ENCODE measurements around the gene COL4A2.

Gene COL4A2

DNA sequence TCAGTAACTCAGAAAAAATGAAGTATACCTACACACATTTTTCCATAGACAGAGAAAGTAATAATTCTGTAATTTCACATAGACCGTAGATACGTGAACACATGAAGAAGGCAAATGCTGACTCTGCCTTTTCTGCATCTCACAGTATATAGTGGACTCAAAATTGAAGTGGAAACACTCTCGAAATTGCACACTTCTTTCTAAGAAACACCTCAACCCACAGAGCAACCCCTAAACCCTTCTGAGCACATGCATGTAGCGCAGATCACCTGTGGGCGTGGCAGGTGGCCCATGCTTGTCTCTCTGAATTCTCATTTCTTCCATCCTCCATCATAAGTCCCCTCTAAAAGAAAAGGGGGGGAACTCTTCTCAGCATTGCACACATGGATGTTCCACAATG, 34.9 kb upstream of the COL4A2 start:
- DNase-seq (ENCODE audit: low read depth in 2 of 2): no peak

DNA sequence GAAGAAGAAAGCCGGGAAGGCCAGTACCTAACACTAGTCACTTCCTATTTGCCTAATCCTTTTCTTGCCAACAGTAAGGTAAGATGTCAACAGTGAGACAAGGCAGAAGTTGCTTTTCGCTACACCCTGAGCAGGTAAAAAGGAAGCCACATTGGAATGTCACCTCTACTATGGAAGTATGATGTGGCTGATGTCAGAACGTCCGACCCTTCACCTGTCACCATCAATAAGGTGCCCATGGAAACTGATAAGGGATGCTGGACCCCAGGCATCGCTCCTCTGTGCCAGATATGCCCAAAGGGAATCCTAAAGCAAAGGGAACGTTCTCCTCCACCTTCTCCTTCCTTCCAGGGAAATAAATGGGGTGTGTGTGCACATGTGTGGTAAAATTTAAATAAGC, 34.4 kb upstream of the COL4A2 start:
- DNase-seq (ENCODE audit: low read depth in 2 of 2): no peak

DNA sequence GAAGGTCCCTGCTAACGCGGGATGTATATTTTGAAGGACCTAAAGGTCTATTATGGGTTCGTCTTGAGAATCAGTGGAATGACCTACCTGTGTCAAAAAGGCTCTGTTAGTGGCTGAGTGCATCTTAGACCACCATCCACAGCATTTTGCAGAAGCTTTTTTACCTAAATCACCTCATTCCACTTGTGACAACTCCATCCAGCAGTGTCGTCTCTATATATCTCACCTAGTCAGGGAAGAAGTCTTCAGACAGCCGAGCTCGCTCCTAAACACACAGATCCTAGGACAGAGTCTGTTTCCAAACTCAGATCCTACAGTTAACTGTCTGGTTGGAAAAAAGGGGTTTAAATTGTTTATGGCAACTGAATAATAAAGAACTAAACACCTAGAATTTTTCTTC, 33.8 kb upstream of the COL4A2 start:
- no peak for DNase-seq (ENCODE audit: low read depth in 2 of 2)

DNA sequence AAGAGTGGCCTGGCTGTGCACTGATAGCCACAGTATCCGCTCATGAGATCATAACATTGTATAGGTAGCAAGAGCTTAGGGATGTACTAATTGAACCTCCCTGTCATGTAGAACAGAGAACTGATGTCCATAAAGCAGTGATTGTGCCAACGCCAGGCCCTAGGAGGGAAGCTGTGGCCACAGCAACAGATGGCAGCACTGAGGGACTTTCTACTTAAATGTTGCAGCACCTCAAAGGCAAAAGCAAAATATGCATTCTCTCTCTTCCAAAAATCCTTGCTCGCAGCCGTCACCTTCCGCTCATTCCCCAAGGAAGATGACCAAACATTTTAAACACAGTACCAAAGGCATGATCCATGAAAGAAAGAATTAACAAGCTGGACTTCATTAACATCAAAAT, 32.4 kb upstream of the COL4A2 start:
- no peak for DNase-seq (ENCODE audit: low read depth in 2 of 2)

DNA sequence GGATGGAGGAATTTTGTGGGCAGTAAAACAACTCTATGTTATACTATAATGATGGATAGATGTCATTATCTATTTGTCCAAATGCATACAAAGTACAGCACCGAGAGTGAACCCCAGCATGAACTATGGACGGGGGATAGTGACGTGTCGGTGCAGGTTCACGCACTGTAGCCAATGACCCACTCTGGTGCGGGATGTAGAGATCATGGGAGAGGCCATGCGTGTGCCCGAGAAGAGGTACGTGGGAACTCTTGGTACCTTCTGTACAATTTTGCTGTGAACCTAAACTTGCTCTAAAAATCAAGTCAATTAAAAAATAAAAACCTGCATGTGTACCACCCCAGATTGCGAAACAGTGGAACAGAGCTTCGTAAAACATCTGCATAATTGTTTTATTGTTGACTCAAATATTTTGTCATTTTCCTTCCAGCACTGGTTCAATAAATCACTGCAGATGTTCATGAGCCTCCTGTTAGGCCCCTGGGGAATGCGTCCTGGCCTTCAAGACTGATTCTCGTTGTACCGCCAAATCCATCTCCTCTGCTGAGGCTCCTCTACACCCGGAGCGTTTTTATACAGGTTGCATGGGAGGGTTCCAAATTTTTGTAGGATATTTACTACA, 31.0 kb upstream of the COL4A2 start:
- DNase-seq (ENCODE audit: low read depth in 2 of 2): no peak

DNA sequence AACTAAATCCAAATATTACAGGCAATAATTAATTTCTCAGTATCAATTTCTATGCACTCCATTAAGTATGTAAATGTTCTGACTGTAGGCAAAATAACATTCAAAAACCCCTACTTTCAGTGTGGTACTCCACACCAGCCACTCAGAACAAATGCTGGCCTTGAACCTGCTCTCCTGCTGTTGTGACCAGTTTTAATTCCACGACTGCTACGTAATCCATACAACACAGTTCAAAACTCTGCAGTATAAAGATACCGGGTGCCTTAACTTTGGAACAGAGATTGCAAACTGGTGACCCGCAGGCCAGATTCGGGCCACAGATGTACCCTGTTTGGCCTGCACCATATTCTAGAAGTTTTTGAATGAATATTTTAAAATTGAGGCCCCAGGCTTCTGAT, 30.5 kb upstream of the COL4A2 start:
- no peak for DNase-seq (ENCODE audit: low read depth in 2 of 2)

DNA sequence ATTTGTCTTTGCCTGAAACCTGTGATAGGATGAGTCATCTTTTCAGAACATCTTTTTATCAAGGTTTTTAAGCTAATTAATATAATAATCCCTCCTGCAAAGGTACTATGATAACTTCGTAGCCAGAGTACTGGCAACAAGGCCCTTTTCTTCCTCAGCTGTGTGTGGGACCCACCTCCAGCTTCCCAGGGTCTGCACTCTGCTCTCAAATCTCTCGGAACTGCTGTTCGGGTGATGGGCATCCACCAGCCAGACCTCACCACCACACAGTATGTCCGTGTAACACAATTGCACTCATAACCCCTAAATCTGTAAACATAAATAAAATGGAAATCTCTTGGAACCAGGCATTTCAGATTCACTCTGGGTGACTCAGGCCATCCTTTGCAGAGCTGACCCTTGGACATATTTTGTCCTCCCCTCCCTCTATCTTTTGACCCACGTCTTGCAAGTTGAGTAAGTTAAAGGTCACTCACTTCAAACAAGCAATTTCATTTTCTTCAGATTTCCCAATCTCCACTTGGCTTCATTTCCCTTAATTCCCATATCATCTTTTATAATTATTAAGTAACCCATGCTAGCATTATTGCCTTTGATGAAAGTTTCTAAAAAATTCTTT, 29.6 kb upstream of the COL4A2 start:
- DNase-seq (ENCODE audit: low read depth in 2 of 2): no peak

DNA sequence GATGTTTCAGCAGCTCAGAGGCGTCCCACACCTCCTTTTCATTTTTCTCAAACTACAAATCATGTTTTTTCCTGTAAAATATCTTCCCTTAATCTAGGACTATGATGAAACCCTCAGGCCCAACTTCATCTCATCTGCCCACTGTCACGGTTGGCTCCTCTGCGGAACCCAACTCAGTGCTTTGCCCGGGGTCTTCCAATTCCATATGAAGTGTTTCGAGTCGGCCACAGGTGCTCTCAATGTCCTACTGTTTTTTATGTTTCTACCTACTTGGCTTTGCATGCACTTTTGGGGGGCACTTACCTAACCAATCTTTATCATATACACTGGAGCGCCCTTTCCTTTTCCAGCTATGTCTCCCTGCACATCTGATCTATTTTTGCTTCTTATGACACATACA, 28.2 kb upstream of the COL4A2 start:
- DNase-seq (ENCODE audit: low read depth in 2 of 2): no peak

DNA sequence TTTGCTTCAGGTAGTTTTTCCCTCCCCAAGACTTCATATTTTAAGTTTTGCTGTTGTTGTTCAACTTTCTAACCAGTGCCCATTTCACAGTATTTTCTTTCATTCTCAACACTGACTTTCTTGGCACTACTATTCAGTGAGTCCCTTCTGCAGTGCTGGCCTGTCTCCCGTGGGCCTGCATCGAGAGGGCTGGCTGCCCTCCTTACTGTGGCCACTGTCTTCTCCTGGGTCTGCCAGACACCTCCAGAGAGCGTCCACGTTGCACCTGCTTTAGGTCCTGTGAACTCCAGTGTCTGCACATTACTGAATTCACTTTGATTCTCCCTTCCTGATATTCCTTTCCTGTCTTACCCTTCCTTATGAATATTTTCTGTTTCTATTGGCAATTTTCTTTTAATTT, 27.4 kb upstream of the COL4A2 start:
- no peak for DNase-seq (ENCODE audit: low read depth in 2 of 2)

DNA sequence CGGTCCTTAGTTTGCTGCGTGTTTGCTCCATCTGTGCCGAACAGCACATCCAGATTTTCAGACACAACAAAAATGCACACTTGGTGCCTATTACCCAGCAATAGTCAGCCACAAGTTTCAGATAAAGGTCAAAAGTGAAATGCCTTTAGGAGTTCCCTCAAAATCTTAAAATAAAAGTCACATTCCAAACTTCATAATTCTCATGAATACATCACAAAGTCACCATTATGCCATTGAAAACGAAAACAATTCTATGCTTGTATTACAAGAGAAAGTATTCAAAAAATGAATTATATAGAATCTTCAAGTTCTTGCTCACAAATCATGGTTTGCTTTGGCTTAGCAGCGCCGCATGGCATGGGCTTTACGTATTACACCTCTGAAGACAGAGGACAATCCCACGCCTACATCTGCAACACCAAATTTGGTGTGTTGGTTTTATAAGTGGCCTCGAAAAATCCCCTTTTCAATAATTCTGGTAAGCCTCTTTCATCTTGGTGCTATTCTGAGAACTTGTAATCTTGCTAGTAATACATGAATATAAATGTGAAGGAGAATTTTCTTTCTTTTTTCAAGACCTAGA, 26.8 kb upstream of the COL4A2 start:
- no peak for DNase-seq (ENCODE audit: low read depth in 2 of 2)

DNA sequence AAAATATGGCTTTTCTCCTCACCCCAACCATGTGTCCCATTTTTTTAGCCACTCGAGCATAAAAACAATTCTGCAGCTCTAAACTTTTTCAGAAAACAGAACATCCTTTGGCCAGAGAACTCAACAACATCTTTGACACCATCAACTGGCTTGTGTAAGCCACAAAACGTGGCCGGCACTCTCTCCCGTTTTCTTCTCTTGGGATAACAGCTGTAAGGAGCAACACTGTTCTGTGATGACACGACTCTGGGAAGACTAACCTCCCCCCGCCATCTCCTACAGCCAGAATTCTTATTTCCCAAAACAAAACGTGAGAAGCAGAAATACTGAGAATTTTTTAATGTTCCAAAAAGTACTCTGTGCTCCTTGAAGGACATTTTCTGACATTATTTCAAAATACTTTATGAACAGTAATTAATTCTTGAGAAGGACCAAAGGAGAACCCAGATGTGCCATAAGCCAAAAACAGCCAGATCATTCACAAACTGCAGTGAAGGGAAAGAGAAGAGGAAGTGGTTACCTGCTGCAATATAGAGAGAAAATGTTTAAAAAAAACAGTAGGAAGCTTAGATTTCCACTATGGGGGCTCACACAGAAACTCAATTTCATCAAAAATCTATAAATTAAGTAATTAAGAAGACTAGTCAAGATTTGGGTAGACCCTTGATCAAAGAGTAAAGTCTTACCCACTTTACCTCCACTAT, 25.9 kb upstream of the COL4A2 start:
- DNase-seq (ENCODE audit: low read depth in 2 of 2): no peak

DNA sequence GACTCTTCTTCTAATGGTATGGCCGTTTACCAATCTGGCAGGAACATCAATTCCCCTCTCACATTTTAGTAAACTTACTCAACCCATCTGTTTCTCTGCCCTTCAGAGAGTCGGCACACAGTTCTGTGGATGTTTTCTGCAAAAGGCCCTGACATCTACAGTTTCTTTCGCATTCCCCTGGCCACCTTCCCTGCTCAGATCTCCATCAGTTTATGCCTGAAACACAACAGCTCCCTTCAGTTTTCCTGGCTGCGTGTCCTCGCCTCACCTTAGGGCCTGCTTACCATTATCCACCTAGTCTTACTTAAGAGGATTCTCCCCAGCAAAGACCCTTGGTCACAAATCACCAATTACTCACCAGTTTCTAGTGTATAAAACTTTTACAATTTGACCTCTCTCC, 25.3 kb upstream of the COL4A2 start:
- no peak for DNase-seq (ENCODE audit: low read depth in 2 of 2)

DNA sequence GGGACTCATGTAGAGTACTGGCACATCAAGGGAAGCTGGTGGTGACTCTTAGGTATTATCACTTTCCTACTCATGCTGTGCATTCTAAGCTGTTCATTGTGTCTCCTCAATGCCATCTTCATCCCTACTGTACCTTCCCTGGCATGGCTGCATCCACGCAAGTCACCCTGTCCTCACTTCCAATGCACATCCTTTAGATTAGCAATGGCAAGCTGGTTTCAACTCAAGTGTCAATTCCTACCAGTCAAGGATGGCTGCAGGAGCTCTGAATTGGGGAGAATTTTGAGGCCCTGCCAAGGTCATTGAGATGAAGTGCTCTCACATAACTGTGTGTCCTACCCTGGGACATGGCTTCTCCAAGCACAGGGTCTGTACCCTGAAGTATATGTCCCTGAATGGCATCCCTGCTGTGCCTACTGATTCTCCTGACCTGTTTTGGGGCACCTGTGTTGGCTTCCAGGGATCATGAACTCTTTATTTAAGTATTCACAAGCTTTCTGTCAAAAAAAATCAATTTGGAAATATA, 24.7 kb upstream of the COL4A2 start:
- no peak for DNase-seq (ENCODE audit: low read depth in 2 of 2)

DNA sequence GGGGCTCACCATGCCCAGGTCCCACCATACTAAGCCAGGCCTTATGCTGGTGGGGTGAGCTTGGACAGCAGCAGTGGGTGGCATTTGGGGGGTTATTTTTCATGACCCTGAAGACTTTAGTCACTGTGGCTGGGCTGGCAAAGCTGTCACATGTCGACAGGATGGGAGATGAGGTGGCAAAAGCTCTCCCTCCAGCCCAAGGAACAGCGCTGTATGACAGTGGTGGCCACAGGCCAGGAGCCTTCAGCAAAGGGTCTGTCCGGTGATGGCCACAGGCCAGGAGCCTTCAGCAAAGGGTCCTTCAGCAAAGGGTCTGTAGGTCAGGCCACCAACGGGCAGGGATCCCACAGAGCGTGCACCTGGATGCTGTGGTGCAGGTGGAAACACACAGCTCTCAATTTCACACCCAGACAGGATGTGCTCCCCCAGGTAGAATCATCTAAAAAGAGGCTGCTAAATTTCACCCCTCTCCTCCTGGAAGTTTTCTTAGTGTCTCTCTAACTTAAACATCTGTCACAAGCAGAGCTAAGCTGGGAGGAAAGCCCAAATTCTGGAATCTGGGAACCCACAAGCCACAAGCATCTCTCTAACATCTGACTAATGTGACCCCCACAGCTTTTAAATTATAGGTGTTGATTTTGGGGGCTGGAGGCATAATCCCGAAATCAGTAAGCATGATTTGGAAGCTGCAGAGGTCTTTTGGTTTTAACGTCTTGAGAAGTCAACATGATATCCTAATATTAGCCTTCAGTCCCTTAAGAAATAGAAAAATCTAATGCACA, 23.2 kb upstream of the COL4A2 start:
- no peak for DNase-seq (ENCODE audit: low read depth in 2 of 2)

DNA sequence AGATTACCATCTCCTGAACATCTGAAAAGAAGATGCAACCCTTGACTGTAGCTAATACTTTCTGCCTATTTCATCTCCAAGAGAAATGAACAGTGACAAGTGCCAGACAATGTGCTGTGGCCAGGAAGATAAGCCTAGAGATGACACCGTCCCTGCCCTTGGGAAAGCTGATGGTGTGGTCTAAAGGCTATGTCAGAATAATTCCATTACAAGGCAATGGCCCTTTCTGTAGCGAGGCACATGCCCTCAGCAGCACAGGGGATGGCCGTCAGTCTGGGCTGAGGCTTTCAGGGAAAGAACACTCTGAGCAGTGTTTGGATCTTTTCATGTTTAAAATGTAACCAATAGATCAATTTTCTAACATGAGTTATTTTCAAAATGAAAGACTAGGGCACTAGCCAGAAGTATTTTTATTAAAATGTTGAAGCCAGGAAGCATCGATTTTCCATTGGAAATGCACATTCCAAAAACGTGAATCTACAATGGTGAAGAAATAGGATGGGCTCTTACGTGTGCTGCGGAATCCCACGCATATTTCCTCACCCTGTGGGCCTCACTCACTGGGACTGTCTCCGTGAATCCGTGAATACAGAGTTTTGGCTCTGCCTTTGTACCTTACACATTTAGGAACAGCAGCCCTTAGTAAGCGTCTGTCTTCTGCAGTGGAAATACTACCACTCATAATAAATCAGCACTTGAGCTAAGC, 22.2 kb upstream of the COL4A2 start:
- no peak for DNase-seq (ENCODE audit: low read depth in 2 of 2)

DNA sequence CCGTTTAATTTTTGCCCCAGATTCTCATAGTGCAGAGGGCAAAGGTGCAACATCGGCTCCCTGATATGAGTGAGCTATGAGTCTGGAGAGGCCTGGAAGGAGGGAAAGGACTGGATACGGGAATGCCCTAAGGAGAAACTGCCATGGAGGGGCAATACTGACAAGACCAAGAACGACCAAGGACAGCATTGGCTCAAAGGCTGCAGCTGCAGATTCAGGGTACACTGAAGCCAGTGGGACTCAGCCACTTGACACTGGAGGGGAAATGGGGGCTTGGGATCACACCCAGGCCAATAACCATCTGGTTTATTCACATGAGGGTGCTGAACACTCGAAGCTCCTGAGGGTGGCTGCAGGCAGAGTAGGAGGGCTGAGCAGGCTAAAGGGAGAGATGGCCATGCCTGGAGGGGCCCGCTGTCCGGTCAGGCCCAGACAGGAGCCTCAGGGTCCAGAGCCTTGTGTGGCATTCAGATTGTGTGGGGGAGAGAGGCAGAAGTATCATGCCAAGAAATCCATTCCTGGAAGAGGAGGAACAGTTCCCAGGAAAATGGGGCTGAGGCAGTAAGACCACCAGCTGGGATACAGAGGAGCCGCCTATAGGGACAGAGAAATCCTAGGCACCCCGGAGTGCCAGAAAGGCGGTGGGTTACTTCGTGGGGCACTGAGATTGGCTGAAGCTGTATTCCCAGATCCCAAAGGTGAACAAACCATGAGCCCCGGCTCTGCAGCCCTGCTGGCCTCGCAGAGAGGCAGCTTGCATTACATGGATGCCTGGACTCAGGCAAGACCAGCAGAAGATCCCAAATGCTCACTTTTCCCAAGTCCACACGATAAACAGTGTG, 20.9 kb upstream of the COL4A2 start:
- no peak for DNase-seq (ENCODE audit: low read depth in 2 of 2)

DNA sequence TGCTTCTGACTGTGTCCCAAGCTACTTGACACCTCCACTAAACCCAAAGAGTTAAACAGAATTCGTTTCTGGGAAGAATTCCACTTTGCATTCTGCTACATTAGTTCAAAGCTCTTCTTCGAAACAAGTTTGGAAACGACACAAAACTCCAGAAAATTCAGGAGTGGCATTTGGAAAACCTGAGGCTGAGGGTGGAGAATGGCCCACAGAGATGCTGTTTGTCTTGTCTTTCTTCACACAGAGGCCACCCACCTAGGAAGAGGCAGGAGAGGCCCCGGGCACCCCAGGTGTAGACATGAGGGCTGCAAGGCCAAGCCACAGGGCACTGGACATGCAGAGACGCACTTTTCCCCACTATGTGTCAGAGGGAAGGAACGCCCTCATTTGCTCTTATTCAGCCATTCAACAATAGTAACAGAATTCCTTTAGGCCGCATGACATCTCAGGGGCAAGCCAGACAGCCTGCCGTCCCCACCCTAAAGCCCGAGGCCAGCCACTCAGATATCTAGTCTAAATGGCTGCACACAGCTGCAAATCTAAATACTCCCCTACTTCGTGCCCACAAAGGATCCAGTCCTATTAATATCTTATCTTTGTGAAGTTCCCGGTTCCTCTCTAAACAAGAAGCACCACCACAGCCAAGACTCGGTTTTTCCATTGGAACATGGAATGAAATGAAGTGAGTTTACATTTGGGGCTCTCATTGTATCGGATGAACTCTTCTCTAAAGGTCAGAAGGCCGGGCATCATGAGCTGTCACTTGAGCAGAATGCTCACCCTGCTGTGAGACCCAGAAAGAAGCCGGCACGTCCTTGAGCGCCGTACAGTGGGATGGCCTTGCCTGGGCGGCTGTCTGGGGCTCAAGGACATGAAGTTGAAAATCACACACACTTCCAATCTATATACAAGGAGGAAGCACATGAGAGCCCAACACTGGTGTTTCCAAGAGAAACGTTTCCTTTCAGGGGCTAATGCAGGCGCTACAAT, 20.0 kb upstream of the COL4A2 start:
- no peak for DNase-seq (ENCODE audit: low read depth in 2 of 2)

DNA sequence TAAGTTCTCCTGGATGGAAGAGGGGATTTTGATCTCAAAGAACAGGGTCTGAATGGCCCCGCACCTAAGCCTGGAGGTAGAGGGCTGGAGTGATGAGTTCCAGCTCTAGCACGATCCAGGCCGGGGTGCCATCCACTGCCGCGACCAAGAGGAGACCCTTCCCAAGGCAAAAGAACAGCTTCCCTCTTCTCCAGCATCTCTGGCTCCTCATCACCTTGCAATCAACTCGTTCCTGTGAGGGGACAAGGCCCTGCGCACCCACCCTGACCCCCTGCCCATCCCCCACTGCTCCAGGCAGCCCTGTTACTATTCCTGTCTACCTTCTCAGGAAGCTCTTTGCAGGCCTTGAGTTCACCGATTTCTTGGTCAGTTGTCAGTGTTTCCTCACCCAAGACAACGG, 17.9 kb upstream of the COL4A2 start:
- no peak for DNase-seq (ENCODE audit: low read depth in 2 of 2)

DNA sequence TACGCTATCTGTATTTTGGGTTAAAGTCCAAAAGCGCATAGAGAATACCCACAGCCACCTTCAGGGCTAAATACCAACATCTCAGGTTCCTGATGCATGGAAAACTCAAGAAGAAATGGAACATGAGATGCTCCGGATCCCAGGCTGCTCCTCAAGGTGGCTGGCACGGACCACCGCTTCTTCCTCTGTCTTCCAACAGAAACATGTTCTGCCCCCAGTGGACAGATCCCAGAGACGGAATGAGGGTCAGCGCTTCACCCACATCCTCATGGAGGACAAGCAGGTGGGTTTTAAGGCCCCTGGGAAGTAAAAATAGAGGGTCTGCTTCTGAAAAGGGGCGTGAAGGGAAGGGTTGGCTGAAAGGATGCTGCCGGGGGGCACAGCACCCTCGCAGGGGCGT, 17.4 kb upstream of the COL4A2 start:
- DNase-seq (ENCODE audit: low read depth in 2 of 2): no peak
